Ishikawa (cell line): Measurements from ENCODE around the gene PTHLH.

Experiments
- CEBPB ChIP-seq: IDR thresholded peaks from 2 replicates; pipeline ENCODE4 v1.6.1; 2012
- CREB1 ChIP-seq: IDR thresholded peaks from 2 replicates; pipeline ENCODE4 v1.6.1; 2012; ENCODE audit warnings: low read depth
- EGR1 ChIP-seq: IDR thresholded peaks from 2 replicates; pipeline ENCODE4 v1.6.1; 2012
- EP300 ChIP-seq: IDR thresholded peaks from 2 replicates; pipeline ENCODE4 v1.6.1; 2012; ENCODE audit warnings: borderline replicate concordance
- FOXM1 ChIP-seq: IDR thresholded peaks from 2 replicates; pipeline ENCODE4 v1.6.1; 2012; ENCODE audit warnings: low read depth, borderline replicate concordance
- MAX ChIP-seq: IDR thresholded peaks from 2 replicates; pipeline ENCODE4 v1.6.1; 2012
- NFIC ChIP-seq: IDR thresholded peaks from 2 replicates; pipeline ENCODE4 v1.6.1; 2012
- RAD21 ChIP-seq: IDR thresholded peaks from 2 replicates; pipeline ENCODE4 v1.6.1; 2012; ENCODE audit warnings: low read depth
- REST ChIP-seq: IDR thresholded peaks from 2 replicates; pipeline ENCODE4 v1.6.1; 2012; ENCODE audit warnings: low read depth, mild to moderate bottlenecking
- TAF1 ChIP-seq: IDR thresholded peaks from 2 replicates; pipeline ENCODE4 v1.6.1; 2012; ENCODE audit warnings: low read depth, mild to moderate bottlenecking
- TCF12 ChIP-seq: IDR thresholded peaks from 2 replicates; pipeline ENCODE4 v1.6.1; 2012; ENCODE audit warnings: low read depth
- TEAD4 ChIP-seq: IDR thresholded peaks from 2 replicates; pipeline ENCODE4 v1.6.1; 2012
- USF1 ChIP-seq: IDR thresholded peaks from 2 replicates; pipeline ENCODE4 v1.6.1; 2012
- YY1 ChIP-seq: IDR thresholded peaks from 2 replicates; pipeline ENCODE4 v1.6.1; 2012; ENCODE audit warnings: low read depth
- ZBTB7A ChIP-seq: IDR thresholded peaks from 2 replicates; pipeline ENCODE4 v1.6.1; 2012; ENCODE audit warnings: low read depth

The PTHLH gene

GRCh38 chr12:27922531-27923139 is 49.9 kb downstream of the PTHLH start:
- TF ChIP-seq TCF12 (no peak), MAX (no peak), EGR1 (no peak), FOXM1 (no peak), REST (no peak), TEAD4 (no peak), USF1 (no peak), YY1 (no peak), NFIC (no peak), CEBPB (no peak), ZBTB7A (no peak), CREB1 (no peak), RAD21 (no peak), TAF1 (no peak)

GRCh38 chr12:27919671-27920235 is 52.8 kb downstream of the PTHLH start:
- TF ChIP-seq EP300 (no peak), MAX (no peak), FOXM1 (no peak), TAF1 (no peak), YY1 (no peak), TEAD4 (no peak), CEBPB (no peak), EGR1 (no peak), CREB1 (no peak), USF1 (no peak), REST (no peak), ZBTB7A (no peak), RAD21 (no peak), TCF12 (no peak)

- no peak for TF ChIP-seq NFIC
- no peak for TF ChIP-seq MAX
- no peak for TF ChIP-seq TEAD4
- no peak for TF ChIP-seq ZBTB7A
- TF ChIP-seq TAF1, result no peak
- TF ChIP-seq REST, result no peak
- TF ChIP-seq RAD21, result no peak
- no peak for TF ChIP-seq YY1
- TF ChIP-seq FOXM1, result no peak
- TF ChIP-seq TCF12, result no peak
- TF ChIP-seq EP300, result no peak
- no peak for TF ChIP-seq USF1
- no peak for TF ChIP-seq CEBPB
- no peak for TF ChIP-seq EGR1
- TF ChIP-seq CREB1, result no peak
Observed at GRCh38 chr12:27915536-27915935, 57.0 kb downstream of the PTHLH start.

GRCh38 chr12:27915021-27915420 is 57.5 kb downstream of the PTHLH start:
- no peak for TF ChIP-seq NFIC
- TF ChIP-seq EGR1, result no peak
- TF ChIP-seq USF1, result no peak
- TF ChIP-seq REST, result no peak
- TF ChIP-seq ZBTB7A, result no peak
- TF ChIP-seq EP300, result no peak
- no peak for TF ChIP-seq FOXM1
